ENCODE results near the gene GHRHR. TPM values are rescaled to one million over a fixed set of nuclear protein-coding genes. Genes with fewer than 3 reads are reported as not detected.

The GHRHR gene
- total and polyA plus RNA-seq, 9 of the 15 experiments (the other 6 are each of a cell fraction or from before 2014, with no cell fraction given) = not detected

GRCh38 chr7:30971440-30971839 lies 7.7 kb downstream of the GHRHR start:
- in situ Hi-C loops (cut with MboI) = loop anchor here (5.0 kb wide), 1 partner anchor 79 kb away; no protein-coding TSS in a partner anchor
- WGBS (ENCODE audit: insufficient coverage, low coverage, missing lambda C conversion rate) = 3% methylated on average over 3 of the region's 3 CpGs

More at GRCh38 chr7:30971440-30971839, 7.7 kb downstream of the GHRHR start:
- peaks cover 3 to 19% of the 10 kb centered on the region in 2 experiments; a peak in 4 of 5 replicates for H3K4me1 ChIP-seq (replicated peaks in 1 of 2; ENCODE audit: control insufficient read depth in 2 of 2, insufficient read depth in 2 of 2, low read length in 2 of 2)
- POLR2A ChIA-PET = interaction anchor here (0.6 to 1.7 kb wide), 3 partner anchors 23 to 151 kb away, joined by 3 to 4 read pairs (median 3); no protein-coding TSS in a partner anchor
- no peaks in the 10 kb centered on the region for H3K9me3 ChIP-seq (replicated peaks; ENCODE audit: control insufficient read depth, insufficient read depth, low read depth, low read length)
- no peak overlapping the region for H3K9ac ChIP-seq (ENCODE audit: insufficient read depth in 1 of 2, low read depth in 2 of 2, low read length in 2 of 2)
- H2AFZ ChIP-seq (ENCODE audit: low read depth, low read length) = 0 out of 2 replicates have a peak overlapping the region, but pooled peaks have one; percentile 7
- FAIRE-seq (no peak), DNase-seq (ENCODE audit: extremely low read depth in 1 of 4, low spot score in 3 of 4) (no peak), ATAC-seq (no peak)
- no TSS peak for BruUV-seq (replicated peaks)
- peak overlapping the region; percentile 42; the same call in 1 of the 2 replicates for H3K4me2 ChIP-seq (ENCODE audit: insufficient read depth, low read length)
- no peaks in the 10 kb centered on the region for H3K36me3 ChIP-seq (ENCODE audit: control insufficient read depth, insufficient read depth, low read length)
- no peaks in the 10 kb centered on the region for H3K9me1 ChIP-seq (ENCODE audit: control insufficient read depth, insufficient read depth, low read length)
- H3K27ac ChIP-seq (ENCODE audit: extremely low read depth, low read depth, low read length) = no peak overlapping the region
- H4K20me1 ChIP-seq (replicated peaks; ENCODE audit: control insufficient read depth, insufficient read depth, low read length) = no peaks in the 10 kb centered on the region
- no peak for TF ChIP-seq CXXC5 (CRISPR knock-in tag; IDR thresholded peaks at IDR 0.05)
- TF ChIP-seq KAT2B (IDR thresholded peaks at IDR 0.05; ENCODE audit: low read depth, low read length) = no peak
- TF ChIP-seq KLF16 (IDR thresholded peaks at IDR 0.05) = no peak
- no peak for TF ChIP-seq ATF3 (IDR thresholded peaks at IDR 0.05)
- no peak for TF ChIP-seq ATF3 (CRISPR knock-in tag; conservative IDR thresholded peaks at IDR 0.05)
- no peak for TF ChIP-seq ZNF511 (CRISPR knock-in tag; IDR thresholded peaks at IDR 0.05)
- TF ChIP-seq ZNF699 (CRISPR knock-in tag; IDR thresholded peaks at IDR 0.05; ENCODE audit: insufficient replicate concordance) = no peak
- no peak for TF ChIP-seq SREBF1 (IDR thresholded peaks at IDR 0.05; ENCODE audit: borderline replicate concordance, low read depth, low read length)
- no peak for TF ChIP-seq PURB (CRISPR knock-in tag; IDR thresholded peaks at IDR 0.05; ENCODE audit: low read depth)
- no peak for TF ChIP-seq SIN3B (IDR thresholded peaks at IDR 0.05; ENCODE audit: low read depth)
- no peak for TF ChIP-seq MBD2 (IDR thresholded peaks at IDR 0.05; ENCODE audit: borderline replicate concordance, low read depth)
- TF ChIP-seq HMG20A (CRISPR knock-in tag; conservative IDR thresholded peaks at IDR 0.05) = no peak
- TF ChIP-seq PCBP1 (IDR thresholded peaks at IDR 0.05; ENCODE audit: low read depth, low read length, poor library complexity, severe bottlenecking) = no peak
- no peak for TF ChIP-seq COPS2 (conservative IDR thresholded peaks at IDR 0.05)
- no peak for TF ChIP-seq ZNF311 (CRISPR knock-in tag; IDR thresholded peaks at IDR 0.05)
- no peak for TF ChIP-seq KLF6 (CRISPR knock-in tag; IDR thresholded peaks at IDR 0.05; ENCODE audit: borderline replicate concordance)
- no peak overlapping the region for H3K4me3 ChIP-seq
- H3K27me3 ChIP-seq (ENCODE audit: control insufficient read depth in 2 of 2, insufficient read depth in 2 of 2, low read length in 2 of 2) = peaks cover 5 to 37% of the 10 kb centered on the region in 2 experiments; a peak in 3 of 5 replicates
- H3K79me2 ChIP-seq (ENCODE audit: control insufficient read depth, insufficient read depth, low read length) = no peaks in the 10 kb centered on the region
- intact Hi-C loops (cut with micrococcal nuclease) = loop anchor here (10.0 kb wide), 1 partner anchor 77 kb away; no protein-coding TSS in a partner anchor
- CTCF ChIA-PET (ENCODE audit: low intra/inter-chr PET ratio) = interaction anchor here (0.6 kb wide), 1 partner anchor 186 kb away, joined by 3 read pairs; no protein-coding TSS in a partner anchor

Data from K562 (cell line).